Tibial nerve (tissue), 4 donors: ENCODE data around the gene EN1.

Experiments used
- EP300 ChIP-seq, 2 donors: sonication (generic); formaldehyde crosslinking; IDR thresholded peaks; one replicate each; pipeline ENCODE4 v1.6.1; 2017; ENCODE audit warnings: antibody characterized with exemption in 2 of 2, mild to moderate bottlenecking in 1 of 2
- POLR2A ChIP-seq, 2 donors: fragments of 450-650 bp; IDR thresholded peaks; one replicate each; pipeline ENCODE4 v1.6.1; 2017; ENCODE audit warnings: antibody characterized with exemption in 2 of 2, mild to moderate bottlenecking in 2 of 2, moderate library complexity in 2 of 2
- TF ChIP-seq, protein P1 (sequence below), 5 experiments: fragments of 200-600 bp in 3 of 5; fragments of 450-650 bp in 2 of 5; sonication (generic) in 3 of 5; IDR thresholded peaks; one replicate each; pipeline ENCODE4 v1.5.1; 2016 to 2019; ENCODE audit warnings: antibody characterized with exemption in 5 of 5, mild to moderate bottlenecking in 3 of 5, moderate library complexity in 2 of 5

GRCh38 chr2:118817469-118817868 lies 30.0 kb downstream of the EN1 start:
- TF ChIP-seq, protein P1, sequence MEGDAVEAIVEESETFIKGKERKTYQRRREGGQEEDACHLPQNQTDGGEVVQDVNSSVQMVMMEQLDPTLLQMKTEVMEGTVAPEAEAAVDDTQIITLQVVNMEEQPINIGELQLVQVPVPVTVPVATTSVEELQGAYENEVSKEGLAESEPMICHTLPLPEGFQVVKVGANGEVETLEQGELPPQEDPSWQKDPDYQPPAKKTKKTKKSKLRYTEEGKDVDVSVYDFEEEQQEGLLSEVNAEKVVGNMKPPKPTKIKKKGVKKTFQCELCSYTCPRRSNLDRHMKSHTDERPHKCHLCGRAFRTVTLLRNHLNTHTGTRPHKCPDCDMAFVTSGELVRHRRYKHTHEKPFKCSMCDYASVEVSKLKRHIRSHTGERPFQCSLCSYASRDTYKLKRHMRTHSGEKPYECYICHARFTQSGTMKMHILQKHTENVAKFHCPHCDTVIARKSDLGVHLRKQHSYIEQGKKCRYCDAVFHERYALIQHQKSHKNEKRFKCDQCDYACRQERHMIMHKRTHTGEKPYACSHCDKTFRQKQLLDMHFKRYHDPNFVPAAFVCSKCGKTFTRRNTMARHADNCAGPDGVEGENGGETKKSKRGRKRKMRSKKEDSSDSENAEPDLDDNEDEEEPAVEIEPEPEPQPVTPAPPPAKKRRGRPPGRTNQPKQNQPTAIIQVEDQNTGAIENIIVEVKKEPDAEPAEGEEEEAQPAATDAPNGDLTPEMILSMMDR (IDR thresholded peaks at IDR 0.05): no peak
- no peak for TF ChIP-seq POLR2A (IDR thresholded peaks at IDR 0.05)
- no peak for TF ChIP-seq EP300 (IDR thresholded peaks at IDR 0.05)
